ENCODE measurements around the gene SMARCD2.

Gene SMARCD2

GRCh38 chr17:63820963-63821561 is 21.4 kb downstream of the SMARCD2 start:
- DNase-seq (ENCODE audit: low spot score) = no peak
- no peak for TF ChIP-seq CTCF (IDR thresholded peaks at IDR 0.05; ENCODE audit: borderline replicate concordance, control extremely low read depth, extremely low read depth, insufficient read depth, missing control alignments)
- in situ Hi-C loops (cut with MboI; ENCODE audit: low sequenced_read_pairs, unreplicated experiment) = loop anchor here (25.0 kb wide), 1 partner anchor 384 kb away; the partner anchor contains the start of gene CYB561

DNA sequence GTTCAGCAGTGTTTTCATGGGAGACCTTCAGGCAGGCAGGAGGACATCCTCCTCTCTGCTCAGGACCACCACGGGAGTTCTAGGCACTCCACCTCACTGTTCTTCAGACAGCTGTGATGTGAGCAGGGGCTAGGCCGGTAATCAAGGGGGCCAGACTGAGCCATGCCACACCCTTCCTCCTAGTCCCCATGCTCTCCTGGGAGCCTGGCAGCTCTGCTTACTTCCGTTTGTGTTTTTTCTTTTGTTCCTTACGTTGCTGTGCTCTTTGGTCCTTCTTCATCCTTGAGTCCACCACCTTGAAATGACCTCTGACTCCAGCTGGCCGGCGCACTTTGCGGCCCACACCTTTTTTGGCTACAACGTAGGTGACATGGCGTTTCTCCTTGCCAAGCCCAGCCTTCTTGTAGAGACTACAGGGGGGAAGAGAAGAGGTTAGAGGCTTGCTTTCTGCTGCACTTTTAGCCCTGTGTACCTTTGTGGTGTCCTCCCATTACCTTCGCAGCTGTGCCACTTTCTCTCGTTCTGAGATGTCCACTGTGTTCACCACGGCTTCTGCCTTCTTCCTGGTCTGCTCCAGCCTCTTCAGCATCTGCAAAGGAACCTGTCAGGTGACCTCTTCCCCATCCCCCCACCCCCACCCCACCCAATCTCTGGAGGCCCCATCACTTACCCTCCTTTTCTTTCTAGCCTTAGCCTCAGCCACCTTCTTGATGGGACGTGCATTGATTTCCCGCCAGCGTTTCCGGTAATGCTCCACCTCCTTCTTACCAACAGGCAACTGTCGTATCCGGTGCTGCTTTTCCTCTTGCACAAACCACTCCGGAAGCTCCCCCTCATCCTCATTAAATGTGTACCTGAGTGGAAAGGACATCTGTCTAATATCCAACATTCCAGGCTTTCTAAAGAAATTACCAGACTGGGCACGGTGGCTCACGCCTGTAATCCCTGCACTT is 22.6 kb downstream of the SMARCD2 start:
- TF ChIP-seq CTCF (IDR thresholded peaks at IDR 0.05; ENCODE audit: borderline replicate concordance, control extremely low read depth, extremely low read depth, insufficient read depth, missing control alignments) = no peak
- DNase-seq (ENCODE audit: low spot score) = no peak
- in situ Hi-C loops (cut with MboI; ENCODE audit: low sequenced_read_pairs, unreplicated experiment) = loop anchor here (25.0 kb wide), 1 partner anchor 383 kb away; the partner anchor contains the start of gene CYB561

DNA sequence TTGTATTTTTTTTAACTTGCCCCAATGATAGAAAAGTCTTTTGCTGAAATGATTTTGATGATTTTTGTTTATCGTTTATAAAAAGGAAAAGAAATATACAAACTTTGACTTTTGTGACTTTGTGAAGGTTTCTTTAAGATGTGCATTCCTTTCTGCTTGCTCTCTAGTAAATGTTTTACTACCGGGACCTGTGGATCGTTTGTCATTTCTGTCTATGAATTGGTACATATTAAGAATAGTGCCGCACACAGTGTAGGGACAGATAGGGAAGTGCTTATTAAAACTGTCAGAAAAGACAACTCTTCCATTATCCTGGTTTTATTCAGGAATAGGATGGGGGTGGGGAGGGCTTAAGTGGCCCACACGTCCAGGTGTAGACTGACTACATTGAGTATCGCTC is 23.4 kb downstream of the SMARCD2 start:
- TF ChIP-seq CTCF (IDR thresholded peaks at IDR 0.05; ENCODE audit: borderline replicate concordance, control extremely low read depth, extremely low read depth, insufficient read depth, missing control alignments) = no peak
- in situ Hi-C loops (cut with MboI; ENCODE audit: low sequenced_read_pairs, unreplicated experiment) = loop anchor here (25.0 kb wide), 1 partner anchor 382 kb away; the partner anchor contains the start of gene CYB561
- DNase-seq (ENCODE audit: low spot score) = no peak

GRCh38 chr17:63817736-63818385 is 24.6 kb downstream of the SMARCD2 start:
- no peak for DNase-seq (ENCODE audit: low spot score)
- no peak for TF ChIP-seq CTCF (IDR thresholded peaks at IDR 0.05; ENCODE audit: borderline replicate concordance, control extremely low read depth, extremely low read depth, insufficient read depth, missing control alignments)
- in situ Hi-C loops (cut with MboI; ENCODE audit: low sequenced_read_pairs, unreplicated experiment) = loop anchor here (25.0 kb wide), 1 partner anchor 381 kb away; the partner anchor contains the start of gene CYB561

DNA sequence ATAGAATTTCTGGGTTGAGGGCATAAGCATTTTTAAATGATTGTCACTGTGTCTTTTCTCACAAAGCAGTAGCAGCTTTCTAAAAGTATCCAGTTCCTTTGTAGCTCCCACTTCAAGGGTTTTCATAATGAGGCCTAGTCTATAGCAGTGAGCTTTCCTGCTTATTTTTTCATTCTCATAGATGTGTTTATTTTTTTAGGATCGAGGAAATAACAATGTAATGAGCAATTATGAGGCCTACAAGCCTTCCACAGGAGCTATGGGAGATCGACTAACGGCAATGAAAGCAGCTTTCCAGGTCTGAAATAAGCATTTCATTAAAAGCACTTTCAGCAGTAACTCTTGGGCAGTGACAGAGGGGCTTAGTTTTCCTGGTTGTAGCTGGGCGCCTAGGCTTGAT is 25.8 kb downstream of the SMARCD2 start:
- in situ Hi-C loops (cut with MboI; ENCODE audit: low sequenced_read_pairs, unreplicated experiment) = loop anchor here (25.0 kb wide), 1 partner anchor 379 kb away; the partner anchor contains the start of gene CYB561
- no peak for TF ChIP-seq CTCF (IDR thresholded peaks at IDR 0.05; ENCODE audit: borderline replicate concordance, control extremely low read depth, extremely low read depth, insufficient read depth, missing control alignments)
- no peak for DNase-seq (ENCODE audit: low spot score)

DNA sequence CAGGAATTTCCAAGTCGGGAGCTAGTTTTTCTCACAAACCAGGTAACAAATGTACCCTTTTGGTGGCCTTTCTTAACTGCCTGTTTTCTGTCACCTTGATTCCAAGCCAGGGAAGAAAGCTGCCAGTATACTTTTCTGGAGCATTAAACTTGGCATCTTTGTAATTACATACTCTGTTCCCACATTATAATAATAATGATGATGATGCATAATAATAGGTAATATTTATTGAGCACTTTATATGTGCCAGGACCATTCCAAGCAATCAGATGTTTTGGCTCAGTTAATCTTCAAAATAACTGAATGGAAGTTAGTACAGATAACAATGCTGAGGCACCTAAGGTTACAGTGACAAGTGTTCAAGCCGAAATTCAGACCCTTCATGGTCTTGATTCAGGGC is 26.4 kb downstream of the SMARCD2 start:
- in situ Hi-C loops (cut with MboI; ENCODE audit: low sequenced_read_pairs, unreplicated experiment) = loop anchor here (25.0 kb wide), 1 partner anchor 379 kb away; the partner anchor contains the start of gene CYB561
- no peak for DNase-seq (ENCODE audit: low spot score)
- no peak for TF ChIP-seq CTCF (IDR thresholded peaks at IDR 0.05; ENCODE audit: borderline replicate concordance, control extremely low read depth, extremely low read depth, insufficient read depth, missing control alignments)
